ENCODE measurements around the gene LRRFIP2. TPM values are rescaled to one million over a fixed set of nuclear protein-coding genes. Genes with fewer than 3 reads are reported as not detected.

The LRRFIP2 gene
- total and polyA plus RNA-seq, 4 donors = 45.7 to 74.3 (median 67.1) TPM

GRCh38 chr3:37017683-37018082 is 156.7 kb downstream of the LRRFIP2 start:
- H3K4me3 ChIP-seq (ENCODE audit: low read depth, low read length) = no peak overlapping the region
- no peaks in the 10 kb centered on the region for H3K27me3 ChIP-seq (ENCODE audit: control insufficient read depth, insufficient read depth, low read length)
- no peaks in the 10 kb centered on the region for H3K4me1 ChIP-seq (ENCODE audit: control insufficient read depth, insufficient read depth, low read length)
- 100% methylated on average over 1 of the region's 3 CpGs for WGBS (ENCODE audit: insufficient coverage)
- no peak overlapping the region for H3K27ac ChIP-seq (ENCODE audit: low read depth, low read length)
- H3K36me3 ChIP-seq (ENCODE audit: control insufficient read depth, insufficient read depth, low read length) = peaks cover 55% of the 10 kb centered on the region
- no peaks in the 10 kb centered on the region for H3K9me3 ChIP-seq (ENCODE audit: control insufficient read depth, insufficient read depth, low read length)
- no peak for DNase-seq (ENCODE audit: low read depth in 4 of 6, low spot score in 6 of 6)

- H3K27ac ChIP-seq (ENCODE audit: low read depth, low read length) = no peak overlapping the region
- no peak overlapping the region for H3K4me3 ChIP-seq (ENCODE audit: low read depth, low read length)
- H3K36me3 ChIP-seq (ENCODE audit: control insufficient read depth, insufficient read depth, low read length) = peaks cover 47% of the 10 kb centered on the region
- DNase-seq (ENCODE audit: low read depth in 4 of 6, low spot score in 6 of 6) = no peak
- no CpG with 5 or more reads among the region's 8 CpGs for WGBS (ENCODE audit: insufficient coverage)
- no peaks in the 10 kb centered on the region for H3K9me3 ChIP-seq (ENCODE audit: control insufficient read depth, insufficient read depth, low read length)
- no peaks in the 10 kb centered on the region for H3K27me3 ChIP-seq (ENCODE audit: control insufficient read depth, insufficient read depth, low read length)
- H3K4me1 ChIP-seq (ENCODE audit: control insufficient read depth, insufficient read depth, low read length) = no peaks in the 10 kb centered on the region
Measured at GRCh38 chr3:37016903-37017302, 157.5 kb downstream of the LRRFIP2 start.

- no peak overlapping the region for H3K4me3 ChIP-seq (ENCODE audit: low read depth, low read length)
- no peaks in the 10 kb centered on the region for H3K27me3 ChIP-seq (ENCODE audit: control insufficient read depth, insufficient read depth, low read length)
- peaks cover 45% of the 10 kb centered on the region for H3K36me3 ChIP-seq (ENCODE audit: control insufficient read depth, insufficient read depth, low read length)
- DNase-seq (ENCODE audit: low read depth in 4 of 6, low spot score in 6 of 6) = no peak
- H3K9me3 ChIP-seq (ENCODE audit: control insufficient read depth, insufficient read depth, low read length) = no peaks in the 10 kb centered on the region
- no peaks in the 10 kb centered on the region for H3K4me1 ChIP-seq (ENCODE audit: control insufficient read depth, insufficient read depth, low read length)
- no peak overlapping the region for H3K27ac ChIP-seq (ENCODE audit: low read depth, low read length)
- WGBS (ENCODE audit: insufficient coverage) = 73% methylated on average over 4 of the region's 5 CpGs
Measured at GRCh38 chr3:37015642-37016041, 158.7 kb downstream of the LRRFIP2 start.

GRCh38 chr3:37014620-37015019 is 159.8 kb downstream of the LRRFIP2 start:
- H3K9me3 ChIP-seq (ENCODE audit: control insufficient read depth, insufficient read depth, low read length) = no peaks in the 10 kb centered on the region
- H3K4me1 ChIP-seq (ENCODE audit: control insufficient read depth, insufficient read depth, low read length) = no peaks in the 10 kb centered on the region
- 94% methylated on average over 2 of the region's 2 CpGs for WGBS (ENCODE audit: insufficient coverage)
- no peak for DNase-seq (ENCODE audit: low read depth in 4 of 6, low spot score in 6 of 6)
- H3K27ac ChIP-seq (ENCODE audit: low read depth, low read length) = no peak overlapping the region
- no peaks in the 10 kb centered on the region for H3K27me3 ChIP-seq (ENCODE audit: control insufficient read depth, insufficient read depth, low read length)
- H3K4me3 ChIP-seq (ENCODE audit: low read depth, low read length) = no peak overlapping the region
- H3K36me3 ChIP-seq (ENCODE audit: control insufficient read depth, insufficient read depth, low read length) = peaks cover 44% of the 10 kb centered on the region

Small RNA genes within 50 kb of the gene (small RNA-seq; reads per million reads assigned to genes)
- not detected for gene RF00019 (ENCODE audit: low replicate concordance)
- gene RNU6-1301P (ENCODE audit: low replicate concordance) = not detected

Other genes with a start within 250 kb of the LRRFIP2 start
- 10 to 100 TPM; 11.1 to 20.4 TPM for gene TRANK1, start 229.5 kb downstream of the LRRFIP2 start, total RNA-seq
- 10 to 100 TPM; 19.6 to 22.4 TPM for gene TRANK1, start 229.5 kb downstream of the LRRFIP2 start, polyA plus RNA-seq (ENCODE audit: insufficient read length in 2 of 2)
- gene EPM2AIP1, start 181.5 kb downstream of the LRRFIP2 start, total RNA-seq = 10 to 100 TPM; 39.0 to 48.2 TPM
- gene EPM2AIP1, start 181.5 kb downstream of the LRRFIP2 start, polyA plus RNA-seq (ENCODE audit: insufficient read length in 2 of 2) = 10 to 100 TPM; 35.9 to 42.3 TPM
- gene MLH1, start 181.1 kb downstream of the LRRFIP2 start, total RNA-seq = 10 to 100 TPM; 58.5 to 59.3 TPM
- gene MLH1, start 181.1 kb downstream of the LRRFIP2 start, polyA plus RNA-seq (ENCODE audit: insufficient read length in 2 of 2) = 10 to 100 TPM; 43.9 to 49.4 TPM
- 10 to 100 TPM; 67.1 to 76.5 TPM for gene GOLGA4, start 68.7 kb upstream of the LRRFIP2 start, total RNA-seq
- 10 to 100 TPM; 38.6 to 50.4 TPM for gene GOLGA4, start 68.7 kb upstream of the LRRFIP2 start, polyA plus RNA-seq (ENCODE audit: insufficient read length in 2 of 2)